GM18505 (cell line): ENCODE measurements around the gene SIN3A.

Experiments used
- ATAC-seq: cut with Tn5 transposase; IDR thresholded peaks from one replicate; pipeline ENCODE4 v1.9.1; 2021; ENCODE audit not compliant: unreplicated experiment
- POLR2A ChIP-seq: IDR thresholded peaks from 4 replicates; pipeline ENCODE4 v1.6.1; 2011; ENCODE audit warnings: borderline replicate concordance; ENCODE audit not compliant: insufficient read depth, insufficient read length; ENCODE audit errors: extremely low read depth

SIN3A gene

DNA sequence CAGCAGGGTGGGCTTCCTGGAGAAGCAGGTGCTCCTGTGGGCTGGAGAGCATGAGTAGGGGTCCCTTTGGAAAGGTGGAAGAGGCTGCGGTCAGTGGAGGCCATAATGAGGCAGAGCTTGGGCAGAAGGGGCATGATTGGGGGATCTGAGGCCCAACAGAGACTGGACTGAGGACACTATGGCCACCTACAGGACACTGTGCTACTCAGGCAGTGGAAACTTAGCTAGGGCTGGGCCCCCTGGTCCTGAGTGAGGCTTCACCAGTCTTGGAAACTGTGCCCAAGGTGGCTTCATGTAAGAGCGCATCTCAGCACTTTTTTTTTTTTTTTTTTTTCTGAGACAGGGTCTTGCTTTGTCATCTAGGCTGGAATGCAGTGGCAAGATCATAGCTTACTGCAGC is 121.9 kb downstream of the SIN3A start:
- ATAC-seq = no peak
- no peak for TF ChIP-seq POLR2A

DNA sequence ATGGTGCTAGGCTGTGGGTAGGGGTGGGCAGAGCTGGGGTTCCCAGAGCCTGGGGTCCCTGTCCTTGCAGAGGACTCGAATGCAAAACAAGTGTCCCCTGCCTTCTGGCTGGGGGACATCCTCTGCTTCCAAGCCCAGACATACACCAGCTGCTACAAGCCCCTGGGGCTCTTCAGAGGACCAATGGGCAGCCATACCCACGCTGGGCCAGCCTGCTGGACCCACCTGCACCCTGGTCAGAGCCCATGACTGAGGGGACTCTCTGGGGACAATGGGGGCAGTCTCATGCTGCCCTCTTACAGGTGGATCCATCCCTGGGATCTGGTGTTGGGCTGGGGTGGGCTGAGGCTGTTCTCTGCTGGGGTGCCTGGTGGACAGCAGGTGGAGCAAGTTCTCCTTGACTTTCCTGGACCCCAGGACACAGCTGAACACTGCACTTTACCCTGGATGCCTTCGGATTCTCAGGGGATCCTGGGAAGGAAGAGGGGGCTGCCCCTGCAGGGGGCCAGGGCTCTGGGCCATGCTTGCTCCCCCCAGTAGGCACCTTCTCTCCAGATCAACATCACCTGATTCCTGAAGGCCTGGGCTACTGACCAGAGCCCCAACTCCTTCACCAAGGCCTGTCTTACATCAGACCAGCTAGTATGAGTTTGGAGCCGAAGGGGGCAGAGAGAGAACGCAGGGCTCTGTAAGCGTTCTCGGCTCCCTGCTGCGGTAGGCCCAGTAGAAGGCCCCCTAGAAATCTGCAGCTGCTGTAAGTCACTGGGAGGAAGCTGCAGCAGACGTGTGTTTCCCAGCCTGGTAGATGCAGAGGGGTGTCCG is 122.8 kb downstream of the SIN3A start:
- no peak for TF ChIP-seq POLR2A
- ATAC-seq = no peak

DNA sequence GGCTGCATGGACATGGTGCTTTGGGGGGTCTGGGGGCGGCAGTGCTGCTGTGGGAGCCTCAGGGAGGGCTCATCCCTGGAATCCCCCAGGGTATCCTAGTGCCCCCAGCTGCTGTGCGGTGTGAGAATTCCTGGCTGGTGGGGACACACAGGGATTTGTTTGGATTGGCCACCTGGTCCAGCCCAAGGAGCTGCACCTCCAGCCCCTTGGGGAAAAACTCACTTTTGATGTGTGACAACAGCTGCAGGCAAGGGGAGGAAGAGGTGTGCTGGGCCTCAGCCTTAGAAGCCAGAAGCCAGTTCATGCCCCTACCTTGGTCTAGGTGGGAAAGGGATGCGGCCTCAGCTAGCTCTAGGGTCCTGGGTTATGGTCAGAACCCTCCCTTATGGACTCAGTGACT is 124.0 kb downstream of the SIN3A start:
- no peak for ATAC-seq

DNA sequence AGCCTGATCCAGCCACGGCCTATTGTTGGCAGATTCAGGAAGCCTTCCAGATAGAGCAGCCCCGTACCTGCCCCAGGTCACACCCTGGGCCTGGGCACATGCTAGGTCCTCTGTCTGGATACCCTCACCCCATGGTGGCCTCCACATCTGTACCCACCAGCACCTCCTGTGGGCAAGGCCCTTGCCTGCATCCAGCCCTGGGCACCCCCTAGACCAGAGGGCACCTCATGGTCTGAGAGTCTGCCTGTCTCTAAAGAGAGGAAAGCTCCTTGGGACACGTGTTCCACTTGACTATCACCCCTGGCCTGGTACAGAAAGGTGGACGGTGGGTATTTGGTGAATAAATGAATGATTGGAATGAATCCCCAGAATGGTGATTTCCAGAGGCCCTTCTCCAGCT is 124.5 kb downstream of the SIN3A start:
- TF ChIP-seq POLR2A = no peak
- ATAC-seq = no peak

More for the DNA sequence above, 124.0 kb downstream of the SIN3A start:
- no peak for TF ChIP-seq POLR2A

DNA sequence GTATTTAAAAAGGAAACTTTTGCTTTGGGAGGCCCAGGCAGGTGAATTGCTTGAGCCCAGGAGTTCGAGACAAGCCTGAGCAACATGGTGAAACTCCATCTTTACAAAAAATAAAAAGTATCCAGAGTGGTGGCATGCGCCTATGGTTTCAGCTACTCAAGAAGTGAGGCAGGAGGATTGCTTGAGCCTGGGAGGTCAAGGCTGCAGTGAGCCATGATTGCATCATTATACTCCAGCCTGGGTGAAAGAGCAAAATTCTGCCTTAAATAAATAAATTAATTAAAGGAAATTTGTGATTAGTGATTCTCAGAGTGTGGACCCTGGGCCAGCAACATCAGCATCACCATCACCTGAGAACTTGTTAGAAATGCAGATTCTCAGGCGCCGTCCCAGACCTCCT is 125.6 kb downstream of the SIN3A start:
- TF ChIP-seq POLR2A = no peak
- ATAC-seq = no peak

DNA sequence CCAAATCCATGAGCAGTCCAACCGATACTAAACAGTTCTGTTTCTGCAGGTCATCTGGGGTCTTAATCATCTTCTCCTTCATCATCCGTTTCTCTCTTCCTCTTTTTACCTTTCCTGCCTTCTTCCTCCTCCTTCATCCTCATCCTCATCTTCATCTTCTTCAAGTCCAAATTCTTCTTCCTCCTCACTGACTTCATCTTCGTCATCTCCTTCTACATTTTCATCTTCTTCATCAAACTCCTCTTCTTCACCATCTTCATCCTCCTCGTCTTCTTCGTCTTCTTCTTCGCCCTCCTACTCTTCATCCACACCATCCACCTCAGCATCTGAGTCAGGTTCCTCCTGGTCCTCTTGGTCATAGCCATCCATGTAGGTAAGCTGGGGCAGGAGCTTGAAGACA is 129.8 kb downstream of the SIN3A start:
- ATAC-seq = no peak
- no peak for TF ChIP-seq POLR2A
